Panc1 (cell line): ENCODE data around the gene DLL1. TPM values are rescaled to one million over a fixed set of nuclear protein-coding genes. Genes with fewer than 3 reads are reported as not detected.
"Not testable (repeated sequence)": the region's sequence is repeated elsewhere in the genome, so short reads cannot be mapped to it uniquely, and the experiment has no call there.

ENCODE experiments used
- ATAC-seq: fragments of 200-7000 bp; cut with Tn5 transposase; 2 replicates; pipeline ENCODE4 v1.9.1; 2020; ENCODE audit warnings: mild to moderate bottlenecking, moderate library complexity
- Bru-seq: library from RNA; stranded (reverse); fragments of 400-500 nt; gene quantifications from one replicate; lab custom pipeline; 2021; lab: Mats Ljungman, UMichigan
- BruChase-seq, 2 experiments: library from RNA; stranded (reverse); fragments of 400-500 nt; gene quantifications; one replicate each; lab custom pipeline; 2021; lab: Mats Ljungman, UMichigan
- BruUV-seq: library from RNA; stranded (reverse); fragments of 400-500 nt; replicated peaks from 2 replicates; lab custom pipeline; 2021; lab: Mats Ljungman, UMichigan
- CTCF ChIA-PET: fragments of 300-600 bp; sonication (Branson Sonifier 250); formaldehyde crosslinking; loops from one replicate; lab custom pipeline; 2022; ENCODE audit warnings: antibody characterized with exemption; lab: Charles Lee
- POLR2A ChIA-PET: fragments of 300-600 bp; sonication (Branson Sonifier 250); formaldehyde crosslinking; loops from one replicate; lab custom pipeline; 2022; ENCODE audit warnings: antibody characterized with exemption; lab: Charles Lee
- DNase-seq: peaks from one replicate; pipeline ENCODE4 v3.0.0-alpha.2; 2010; ENCODE audit warnings: low read depth, low spot score
- H3K27ac ChIP-seq: 2 replicates; pipeline ENCODE4 v1.5.1; 2011; ENCODE audit warnings: mild to moderate bottlenecking, low read length, inconsistent platforms
- H3K27me3 ChIP-seq: fragments of 200-500 bp; sonication (Bioruptor generic); 2 replicates; pipeline ENCODE4 v1.6.0; 2014; ENCODE audit warnings: low read length, inconsistent platforms; ENCODE audit not compliant: control insufficient read depth, insufficient read depth
- H3K36me3 ChIP-seq: fragments of 200-500 bp; sonication (Bioruptor generic); 2 replicates; pipeline ENCODE4 v1.5.1; 2014; ENCODE audit warnings: inconsistent platforms, mild to moderate bottlenecking, low read length, moderate library complexity; ENCODE audit not compliant: control insufficient read depth, insufficient read depth
- H3K4me1 ChIP-seq: 2 replicates; pipeline ENCODE4 v1.5.1; 2011; ENCODE audit warnings: inconsistent platforms, mild to moderate bottlenecking, low read length, moderate library complexity; ENCODE audit not compliant: control insufficient read depth, insufficient read depth
- H3K4me3 ChIP-seq, 2 experiments: 2 replicates each; pipeline ENCODE4 v1.5.1; 2011 to 2012; ENCODE audit warnings: low read depth in 2 of 2, low read length in 2 of 2, mild to moderate bottlenecking in 2 of 2, inconsistent platforms in 1 of 2, moderate library complexity in 1 of 2
- H3K9me3 ChIP-seq: fragments of 200-500 bp; sonication (Bioruptor generic); 2 replicates; pipeline ENCODE4 v1.5.1; 2014; ENCODE audit warnings: low read depth, mild to moderate bottlenecking, inconsistent platforms, low read length, moderate library complexity; ENCODE audit not compliant: control insufficient read depth, insufficient read depth
- POLR2AphosphoS5 ChIP-seq: IDR thresholded peaks from 2 replicates; pipeline ENCODE4 v1.6.1; 2012; ENCODE audit warnings: mild to moderate bottlenecking, low read depth, low read length, moderate library complexity
- SIN3A ChIP-seq: IDR thresholded peaks from 2 replicates; pipeline ENCODE4 v1.6.1; 2012; ENCODE audit warnings: low read depth, mild to moderate bottlenecking, low read length, moderate library complexity, borderline replicate concordance; ENCODE audit not compliant: insufficient read depth
- TCF7L2 ChIP-seq: IDR thresholded peaks from 2 replicates; pipeline ENCODE4 v1.6.1; 2011; ENCODE audit warnings: mild to moderate bottlenecking, low read depth, low read length, inconsistent platforms
- in situ Hi-C: cut with HindIII; loops from 2 replicates; pipeline ENCODE4 v1.10.0; 2016; ENCODE audit warnings: low sequenced_read_pairs, low pct_unique_long_range_greater_than_20kb
- intact Hi-C: fragments of 100-400 bp; cut with micrococcal nuclease; formaldehyde crosslinking; loops from one replicate; pipeline ENCODE4 v1.10.0; 2022; ENCODE audit not compliant: unreplicated experiment
- long read RNA-seq: library from polyadenylated mRNA; unstranded; transcript quantifications from one replicate; pipeline ENCODE4 v2.0.0, GENCODE V29; 2021; ENCODE audit not compliant: unreplicated experiment
- polyA plus RNA-seq: library from polyadenylated mRNA; unstranded; fragments of >200 nt; gene quantifications from one replicate; pipeline ENCODE4 v1.2.1, GENCODE V29; 2012; ENCODE audit warnings: missing spikeins; ENCODE audit not compliant: insufficient read length
- total RNA-seq: library from RNA; stranded (reverse); gene quantifications from one replicate; pipeline ENCODE4 v1.2.1, GENCODE V29; 2021; ENCODE audit not compliant: unreplicated experiment
- TF ChIP-seq, protein P1 (sequence below): fragments of 450-650 bp; IDR thresholded peaks from 2 replicates; pipeline ENCODE4 v1.5.1; 2017; ENCODE audit warnings: mild to moderate bottlenecking
- TF ChIP-seq, protein P2 (sequence below), 2 experiments: IDR thresholded peaks; 2 replicates each; pipeline ENCODE4 v1.6.1; 2011 to 2012; ENCODE audit warnings: low read depth in 2 of 2, control low read depth in 1 of 2, low read length in 1 of 2, mild to moderate bottlenecking in 1 of 2, moderate library complexity in 1 of 2; ENCODE audit not compliant: insufficient read depth in 1 of 2

DLL1 gene, protein sequence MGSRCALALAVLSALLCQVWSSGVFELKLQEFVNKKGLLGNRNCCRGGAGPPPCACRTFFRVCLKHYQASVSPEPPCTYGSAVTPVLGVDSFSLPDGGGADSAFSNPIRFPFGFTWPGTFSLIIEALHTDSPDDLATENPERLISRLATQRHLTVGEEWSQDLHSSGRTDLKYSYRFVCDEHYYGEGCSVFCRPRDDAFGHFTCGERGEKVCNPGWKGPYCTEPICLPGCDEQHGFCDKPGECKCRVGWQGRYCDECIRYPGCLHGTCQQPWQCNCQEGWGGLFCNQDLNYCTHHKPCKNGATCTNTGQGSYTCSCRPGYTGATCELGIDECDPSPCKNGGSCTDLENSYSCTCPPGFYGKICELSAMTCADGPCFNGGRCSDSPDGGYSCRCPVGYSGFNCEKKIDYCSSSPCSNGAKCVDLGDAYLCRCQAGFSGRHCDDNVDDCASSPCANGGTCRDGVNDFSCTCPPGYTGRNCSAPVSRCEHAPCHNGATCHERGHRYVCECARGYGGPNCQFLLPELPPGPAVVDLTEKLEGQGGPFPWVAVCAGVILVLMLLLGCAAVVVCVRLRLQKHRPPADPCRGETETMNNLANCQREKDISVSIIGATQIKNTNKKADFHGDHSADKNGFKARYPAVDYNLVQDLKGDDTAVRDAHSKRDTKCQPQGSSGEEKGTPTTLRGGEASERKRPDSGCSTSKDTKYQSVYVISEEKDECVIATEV
- 2.4 TPM for total RNA-seq
- 1.6 TPM for polyA plus RNA-seq
- Bru-seq, nascent RNA: percentile 29 among the genes with signal in this experiment
- BruChase-seq, experiment 1, labeled RNA remaining after a 2-hour chase: percentile 33 among the genes with signal in this experiment
- percentile 35 among the genes with signal in this experiment for BruChase-seq, experiment 2, labeled RNA remaining after a 6-hour chase
- long read RNA-seq, partial matches to known transcripts: 0 of 7 reads
- long read RNA-seq, other reads (novel, unspliced or antisense): 7 of 7 reads

DNA sequence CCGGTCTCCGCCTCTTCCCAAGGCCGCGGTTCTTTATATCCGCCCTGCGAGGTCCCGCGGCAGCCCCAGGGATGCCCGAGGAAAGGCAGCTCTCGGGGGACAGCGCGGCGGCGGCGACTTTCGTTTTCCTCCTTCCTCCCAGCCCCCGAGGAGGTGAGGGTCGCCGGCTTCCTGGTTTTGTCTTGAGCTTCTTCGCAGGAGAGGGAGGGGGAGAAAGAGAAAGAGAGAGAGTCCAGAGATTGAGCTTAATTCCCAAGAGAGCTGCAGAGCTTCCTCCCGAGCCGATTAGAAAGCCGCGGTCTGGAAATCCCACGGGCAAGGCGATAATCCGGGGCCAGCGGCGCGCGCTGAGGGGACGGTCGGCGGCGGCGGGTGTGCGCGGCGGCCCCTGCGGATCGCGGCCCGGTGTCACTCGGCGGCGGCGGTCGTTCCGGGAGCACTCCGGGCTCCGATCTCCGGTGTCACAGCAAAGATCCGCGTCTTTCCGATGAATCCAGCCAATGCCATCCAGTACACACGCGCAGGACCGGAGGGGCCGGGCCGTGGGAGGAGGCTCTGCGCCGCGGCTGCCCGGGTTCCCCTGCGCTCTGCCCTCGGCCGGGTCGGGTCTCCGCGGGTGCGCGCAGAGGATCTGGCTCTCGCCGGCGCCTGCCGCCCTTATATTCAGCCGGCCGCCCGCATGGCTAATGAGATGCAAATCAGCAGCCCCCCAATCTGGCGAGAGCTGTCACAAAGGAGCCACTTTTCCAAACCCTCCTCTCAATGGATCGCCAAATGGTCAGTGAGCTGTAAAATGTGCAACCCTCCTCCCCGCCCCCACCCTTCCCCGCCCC, at the start of gene DLL1:
TSS of gene DLL1 (minus strand) at position 783 of the 833 bp plus-strand sequence. CDS start 939 bp downstream, outside the sequence.
- POLR2A ChIA-PET: interaction anchor here (0.6 kb wide), 1 partner anchor 55 kb away, joined by 4 read pairs; no protein-coding TSS in a partner anchor
- Histone ChIP-seq H3K27ac (no peak within 1 kb of the TSS), H3K36me3 (no peaks in the 10 kb centered on the region), H3K4me1 (peaks cover 11% of the 10 kb centered on the region), H3K27me3 (peaks cover 37% of the 10 kb centered on the region), H3K9me3 (no peaks in the 10 kb centered on the region), H3K4me3 (peak within 1 kb of the TSS; percentile 66 to 70)
- in situ Hi-C loops (no loop called here), intact Hi-C loops (loop anchor here (5.0 to 10.0 kb wide), 2 partner anchors 234 to 498 kb away; no protein-coding TSS in a partner anchor)
- DNase-seq (no peak), ATAC-seq (peak; percentile 66)
- TF ChIP-seq, protein P1, sequence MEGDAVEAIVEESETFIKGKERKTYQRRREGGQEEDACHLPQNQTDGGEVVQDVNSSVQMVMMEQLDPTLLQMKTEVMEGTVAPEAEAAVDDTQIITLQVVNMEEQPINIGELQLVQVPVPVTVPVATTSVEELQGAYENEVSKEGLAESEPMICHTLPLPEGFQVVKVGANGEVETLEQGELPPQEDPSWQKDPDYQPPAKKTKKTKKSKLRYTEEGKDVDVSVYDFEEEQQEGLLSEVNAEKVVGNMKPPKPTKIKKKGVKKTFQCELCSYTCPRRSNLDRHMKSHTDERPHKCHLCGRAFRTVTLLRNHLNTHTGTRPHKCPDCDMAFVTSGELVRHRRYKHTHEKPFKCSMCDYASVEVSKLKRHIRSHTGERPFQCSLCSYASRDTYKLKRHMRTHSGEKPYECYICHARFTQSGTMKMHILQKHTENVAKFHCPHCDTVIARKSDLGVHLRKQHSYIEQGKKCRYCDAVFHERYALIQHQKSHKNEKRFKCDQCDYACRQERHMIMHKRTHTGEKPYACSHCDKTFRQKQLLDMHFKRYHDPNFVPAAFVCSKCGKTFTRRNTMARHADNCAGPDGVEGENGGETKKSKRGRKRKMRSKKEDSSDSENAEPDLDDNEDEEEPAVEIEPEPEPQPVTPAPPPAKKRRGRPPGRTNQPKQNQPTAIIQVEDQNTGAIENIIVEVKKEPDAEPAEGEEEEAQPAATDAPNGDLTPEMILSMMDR: no peak
- TF ChIP-seq TCF7L2 (no peak), POLR2AphosphoS5 (no peak), SIN3A (no peak)
- TF ChIP-seq, protein P2, sequence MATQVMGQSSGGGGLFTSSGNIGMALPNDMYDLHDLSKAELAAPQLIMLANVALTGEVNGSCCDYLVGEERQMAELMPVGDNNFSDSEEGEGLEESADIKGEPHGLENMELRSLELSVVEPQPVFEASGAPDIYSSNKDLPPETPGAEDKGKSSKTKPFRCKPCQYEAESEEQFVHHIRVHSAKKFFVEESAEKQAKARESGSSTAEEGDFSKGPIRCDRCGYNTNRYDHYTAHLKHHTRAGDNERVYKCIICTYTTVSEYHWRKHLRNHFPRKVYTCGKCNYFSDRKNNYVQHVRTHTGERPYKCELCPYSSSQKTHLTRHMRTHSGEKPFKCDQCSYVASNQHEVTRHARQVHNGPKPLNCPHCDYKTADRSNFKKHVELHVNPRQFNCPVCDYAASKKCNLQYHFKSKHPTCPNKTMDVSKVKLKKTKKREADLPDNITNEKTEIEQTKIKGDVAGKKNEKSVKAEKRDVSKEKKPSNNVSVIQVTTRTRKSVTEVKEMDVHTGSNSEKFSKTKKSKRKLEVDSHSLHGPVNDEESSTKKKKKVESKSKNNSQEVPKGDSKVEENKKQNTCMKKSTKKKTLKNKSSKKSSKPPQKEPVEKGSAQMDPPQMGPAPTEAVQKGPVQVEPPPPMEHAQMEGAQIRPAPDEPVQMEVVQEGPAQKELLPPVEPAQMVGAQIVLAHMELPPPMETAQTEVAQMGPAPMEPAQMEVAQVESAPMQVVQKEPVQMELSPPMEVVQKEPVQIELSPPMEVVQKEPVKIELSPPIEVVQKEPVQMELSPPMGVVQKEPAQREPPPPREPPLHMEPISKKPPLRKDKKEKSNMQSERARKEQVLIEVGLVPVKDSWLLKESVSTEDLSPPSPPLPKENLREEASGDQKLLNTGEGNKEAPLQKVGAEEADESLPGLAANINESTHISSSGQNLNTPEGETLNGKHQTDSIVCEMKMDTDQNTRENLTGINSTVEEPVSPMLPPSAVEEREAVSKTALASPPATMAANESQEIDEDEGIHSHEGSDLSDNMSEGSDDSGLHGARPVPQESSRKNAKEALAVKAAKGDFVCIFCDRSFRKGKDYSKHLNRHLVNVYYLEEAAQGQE (IDR thresholded peaks at IDR 0.05; ENCODE audit: insufficient read depth in 1 of 2, low read depth in 2 of 2, low read length in 1 of 2): no peak
- CTCF ChIA-PET: interaction anchor here (0.6 to 3.1 kb wide), 5 partner anchors 113 to 500 kb away, joined by 3 to 18 read pairs (median 4); no protein-coding TSS in a partner anchor
- no TSS peak for BruUV-seq

DNA sequence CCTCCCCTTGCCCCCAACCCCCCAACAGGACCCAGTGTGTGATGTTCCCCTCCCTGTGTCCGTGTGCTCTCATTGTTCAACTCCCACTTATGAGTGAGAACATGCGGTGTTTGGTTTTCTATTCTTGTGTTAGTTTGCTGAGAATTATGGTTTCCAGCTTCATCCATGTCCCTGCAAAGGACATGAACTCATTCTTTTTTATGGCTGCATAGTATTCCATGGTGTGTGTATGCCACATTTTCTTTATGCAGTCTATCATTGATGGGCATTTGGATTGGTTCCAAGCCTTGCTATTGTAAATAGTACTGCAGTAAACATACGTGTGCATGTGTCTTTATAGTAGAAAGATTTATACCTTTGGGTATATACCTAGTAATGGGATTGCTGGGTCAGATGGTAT, 44.3 kb upstream of the DLL1 start:
- H3K4me1 ChIP-seq, H3K27ac ChIP-seq, CTCF ChIA-PET, BruUV-seq, POLR2A ChIA-PET, intact Hi-C loops, ATAC-seq, H3K27me3 ChIP-seq, H3K4me3 ChIP-seq, in situ Hi-C loops, DNase-seq, H3K9me3 ChIP-seq: not testable (repeated sequence)
- H3K36me3 ChIP-seq: peaks cover 19% of the 10 kb centered on the region
